CD4-positive, alpha-beta T cell (primary cell): Measurements from ENCODE around the gene PDE7B. TPM values are rescaled to one million over a fixed set of nuclear protein-coding genes. Genes with fewer than 3 reads are reported as not detected.

Source experiments
- ATAC-seq: fragments of 200-7000 bp; cut with Tn5 transposase; one replicate; pipeline ENCODE4 v1.10.0; 2022; ENCODE audit warnings: mild to moderate bottlenecking; ENCODE audit not compliant: poor library complexity
- CTCF ChIA-PET: fragments of 350-600 bp; sonication (Branson Sonifier 250); formaldehyde crosslinking; loops from one replicate; lab custom pipeline; 2021; ENCODE audit warnings: antibody characterized with exemption, inconsistent platforms; lab: Charles Lee
- POLR2A ChIA-PET: fragments of 350-600 bp; sonication (Branson Sonifier 250); formaldehyde crosslinking; loops from one replicate; lab custom pipeline; 2021; ENCODE audit warnings: antibody characterized with exemption, inconsistent platforms; lab: Charles Lee
- DNase-seq, 14 experiments: peaks; one replicate each; pipeline ENCODE4 v3.0.0-alpha.2; 2013 to 2020; ENCODE audit warnings: mixed read lengths in 2 of 14
- H3K27ac ChIP-seq, 2 donors: one replicate each; pipeline versions ENCODE4 v1.5.1 to v1.7.0; 2013; ENCODE audit warnings: low read length in 2 of 2, low read depth in 1 of 2, mild to moderate bottlenecking in 1 of 2
- H3K27me3 ChIP-seq, 2 experiments: 1 replicate in 1 of 2; 2 replicates in 1 of 2; pipeline versions ENCODE4 v1.6.1 to v1.7.0; 2013; ENCODE audit warnings: low read length in 2 of 2, control low read depth in 1 of 2, mild to moderate bottlenecking in 1 of 2, moderate library complexity in 1 of 2; ENCODE audit not compliant: insufficient read depth in 2 of 2, control insufficient read depth in 1 of 2
- H3K36me3 ChIP-seq: one replicate; pipeline ENCODE4 v1.6.1; 2013; ENCODE audit warnings: low read length, control low read depth; ENCODE audit not compliant: insufficient read depth
- H3K4me1 ChIP-seq: one replicate; pipeline ENCODE4 v1.6.1; 2013; ENCODE audit warnings: low read length, control low read depth; ENCODE audit not compliant: insufficient read depth
- H3K4me3 ChIP-seq: one replicate; pipeline ENCODE4 v1.5.1; 2013; ENCODE audit warnings: mild to moderate bottlenecking, low read length, moderate library complexity
- H3K9me3 ChIP-seq, 2 experiments: 1 replicate in 1 of 2; 2 replicates in 1 of 2; pipeline versions ENCODE4 v1.6.1 to v1.7.0; 2013; ENCODE audit warnings: low read length in 2 of 2, mild to moderate bottlenecking in 2 of 2, control low read depth in 1 of 2, moderate library complexity in 1 of 2; ENCODE audit not compliant: control insufficient read depth in 1 of 2, insufficient read depth in 1 of 2
- H3K27ac Mint-ChIP-seq: one replicate; pipeline ENCODE4 v1.8.0; 2020; ENCODE audit warnings: mixed read lengths
- H3K27me3 Mint-ChIP-seq: one replicate; pipeline ENCODE4 v1.8.0; 2021; ENCODE audit warnings: mixed read lengths
- H3K36me3 Mint-ChIP-seq: one replicate; pipeline ENCODE4 v1.8.0; 2021; ENCODE audit warnings: low read depth, mixed read lengths
- H3K4me1 Mint-ChIP-seq: one replicate; pipeline ENCODE4 v1.8.0; 2021; ENCODE audit warnings: low read depth, mixed read lengths
- H3K4me3 Mint-ChIP-seq: one replicate; pipeline ENCODE4 v1.8.0; 2020; ENCODE audit warnings: mild to moderate bottlenecking, mixed read lengths
- H3K9me3 Mint-ChIP-seq: one replicate; pipeline ENCODE4 v1.8.0; 2020; ENCODE audit warnings: mixed read lengths
- CTCF ChIP-seq: fragments of 200-600 bp; IDR thresholded peaks from one replicate; pipeline ENCODE4 v1.8.0; 2022; ENCODE audit warnings: antibody characterized with exemption, mild to moderate bottlenecking
- intact Hi-C, 2 experiments: fragments of 100-400 bp; cut with DNase I in 1 of 2; cut with micrococcal nuclease in 1 of 2; formaldehyde crosslinking; loops; one replicate each; pipeline versions ENCODE4 v1.15.1 to v1.9.0; 2023 to 2025; cut with DNase I, micrococcal nuclease
- total RNA-seq, 174 experiments: library from RNA in 2 of 174; stranded (reverse) in 2 of 174; gene quantifications; one replicate each; pipeline ENCODE4 v1.2.3 and lab custom pipeline; 2021 to 2026

Gene PDE7B
- total RNA-seq, 2 experiments from 2014 or later: 0.25 to 0.34 TPM

GRCh38 chr6:135837735-135838449, 13.6 kb upstream of the PDE7B start:
- ATAC-seq (no peak), DNase-seq (no peak)
- intact Hi-C loops: no loop called here
- Histone ChIP-seq H3K4me1 (no peaks in the 10 kb centered on the region), H3K9me3 (no peaks in the 10 kb centered on the region), H3K27ac (no peak overlapping the region), H3K27me3 (no peaks in the 10 kb centered on the region), H3K36me3 (no peaks in the 10 kb centered on the region), H3K4me3 (no peak overlapping the region)
- CTCF ChIA-PET: no interaction called here
- no peak for TF ChIP-seq CTCF
- H3K27me3 Mint-ChIP-seq: peaks cover 4% of the 10 kb centered on the region
- peaks cover under 1% of the 10 kb centered on the region for H3K9me3 Mint-ChIP-seq
- no peak overlapping the region for H3K27ac Mint-ChIP-seq
- no peaks in the 10 kb centered on the region for H3K36me3 Mint-ChIP-seq
- no peak overlapping the region for H3K4me3 Mint-ChIP-seq
- POLR2A ChIA-PET: no interaction called here
- peaks cover 17% of the 10 kb centered on the region for H3K4me1 Mint-ChIP-seq

GRCh38 chr6:135839121-135839520, 12.4 kb upstream of the PDE7B start:
- TF ChIP-seq CTCF: no peak
- Histone ChIP-seq H3K36me3 (no peaks in the 10 kb centered on the region), H3K27me3 (no peaks in the 10 kb centered on the region), H3K27ac (no peak overlapping the region), H3K4me1 (no peaks in the 10 kb centered on the region), H3K4me3 (no peak overlapping the region), H3K9me3 (no peaks in the 10 kb centered on the region)
- peaks cover 2% of the 10 kb centered on the region for H3K9me3 Mint-ChIP-seq
- no peak overlapping the region for H3K27ac Mint-ChIP-seq
- intact Hi-C loops: no loop called here
- H3K27me3 Mint-ChIP-seq: peaks cover 4% of the 10 kb centered on the region
- ATAC-seq (no peak), DNase-seq (no peak)
- H3K4me3 Mint-ChIP-seq: no peak overlapping the region
- peaks cover 17% of the 10 kb centered on the region for H3K4me1 Mint-ChIP-seq
- CTCF ChIA-PET: no interaction called here
- H3K36me3 Mint-ChIP-seq: no peaks in the 10 kb centered on the region
- POLR2A ChIA-PET: no interaction called here

- no peaks in the 10 kb centered on the region for H3K36me3 Mint-ChIP-seq
- POLR2A ChIA-PET: interaction anchor here (0.7 kb wide), 1 partner anchor 45 kb away, joined by 3 read pairs; no protein-coding TSS in a partner anchor
- ATAC-seq (no peak), DNase-seq (no peak)
- no peak overlapping the region for H3K4me3 Mint-ChIP-seq
- intact Hi-C loops: no loop called here
- no peaks in the 10 kb centered on the region for H3K4me1 ChIP-seq
- CTCF ChIA-PET: interaction anchor here (0.7 kb wide), 1 partner anchor 34 kb away, joined by 3 read pairs; no protein-coding TSS in a partner anchor
- H3K4me1 Mint-ChIP-seq: peaks cover 7% of the 10 kb centered on the region
- peaks cover 2% of the 10 kb centered on the region for H3K9me3 Mint-ChIP-seq
- no peaks in the 10 kb centered on the region for H3K36me3 ChIP-seq
- H3K4me3 ChIP-seq: no peak overlapping the region
- H3K27ac Mint-ChIP-seq: no peak overlapping the region
- no peak overlapping the region for H3K27ac ChIP-seq
- no peaks in the 10 kb centered on the region for H3K27me3 ChIP-seq
- no peak for TF ChIP-seq CTCF
- no peaks in the 10 kb centered on the region for H3K27me3 Mint-ChIP-seq
- H3K9me3 ChIP-seq: no peaks in the 10 kb centered on the region
Observed at GRCh38 chr6:135842618-135843392, 8.7 kb upstream of the PDE7B start.
